HG02588 (cell line): Measurements from ENCODE around the gene RNF220.

ENCODE experiments used
- ATAC-seq: cut with Tn5 transposase; IDR thresholded peaks from one replicate; pipeline ENCODE4 v1.9.1; 2021; ENCODE audit warnings: mild to moderate bottlenecking, moderate library complexity; ENCODE audit not compliant: unreplicated experiment

Gene RNF220

GRCh38 chr1:44405031-44405797, at the start of gene RNF220:
Gene RNF220, plus strand, starts transcription at chr1:44405255.
- ATAC-seq: no peak

GRCh38 chr1:44355582-44356305, 49.3 kb upstream of the RNF220 start:
- ATAC-seq: no peak

- no peak for ATAC-seq
These were observed 47.3 kb upstream of the RNF220 start for GRCh38 chr1:44357710-44358109.

- ATAC-seq: no peak
These were observed 45.7 kb upstream of the RNF220 start for GRCh38 chr1:44359234-44359935.

GRCh38 chr1:44361478-44361877, 43.6 kb upstream of the RNF220 start:
- ATAC-seq: no peak

GRCh38 chr1:44366371-44366975, 38.6 kb upstream of the RNF220 start:
- ATAC-seq: no peak

DNA sequence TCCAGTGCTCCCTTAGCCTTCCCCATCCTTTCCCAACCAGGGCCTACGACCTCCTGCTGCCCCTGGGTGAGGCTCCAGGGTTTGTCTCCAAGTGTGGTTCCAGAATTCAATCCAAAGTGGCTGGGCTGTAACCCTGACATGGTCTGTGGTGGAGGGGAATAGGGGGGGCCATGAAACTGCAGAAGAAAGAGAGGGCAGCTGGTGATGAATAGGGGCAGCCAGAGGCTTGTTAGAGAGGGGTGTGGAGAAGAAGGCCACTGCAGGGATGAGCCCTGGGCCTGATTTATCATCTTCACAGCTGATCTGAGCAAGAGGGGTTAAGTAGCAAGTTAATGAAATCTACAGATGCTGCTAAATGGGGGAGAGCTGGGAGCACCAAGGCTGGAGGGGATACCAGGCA, 37.1 kb upstream of the RNF220 start:
- no peak for ATAC-seq

DNA sequence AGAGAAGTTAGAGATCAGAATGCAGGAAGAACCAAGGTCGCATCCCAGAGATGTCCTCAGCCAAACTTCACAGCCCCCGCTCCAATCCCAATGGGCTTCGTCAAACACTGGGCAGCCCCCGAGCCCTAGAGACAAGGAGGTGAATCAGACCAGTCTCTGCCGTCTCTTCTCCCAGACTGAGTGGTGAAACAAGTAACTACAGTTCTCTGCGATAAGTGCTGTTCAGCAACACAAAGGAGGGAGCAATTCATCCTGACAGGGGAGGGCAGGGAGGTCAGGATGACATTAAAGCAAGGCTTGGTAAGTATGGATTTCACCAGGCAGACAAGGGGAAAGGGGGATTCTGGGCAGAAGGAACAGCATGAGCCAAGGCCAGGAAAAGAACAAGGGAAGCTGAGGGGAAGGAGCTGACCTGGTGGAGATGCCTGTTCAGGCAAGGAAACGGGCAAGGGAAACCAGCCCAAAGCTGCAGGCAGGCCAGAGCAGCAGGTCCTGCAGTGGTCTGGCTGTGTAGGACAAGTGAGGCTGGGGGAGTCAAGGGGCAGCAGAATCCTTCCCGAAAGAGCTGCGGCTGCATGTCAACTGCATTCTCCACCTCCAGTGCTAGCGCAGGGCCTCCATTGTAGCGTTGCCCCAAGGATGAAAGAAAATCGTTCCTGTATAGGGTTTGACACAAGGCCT, 36.4 kb upstream of the RNF220 start:
- ATAC-seq: no peak

- ATAC-seq: no peak
These were observed 33.8 kb upstream of the RNF220 start for GRCh38 chr1:44371206-44371605.

- ATAC-seq: no peak
These were observed 29.5 kb upstream of the RNF220 start for GRCh38 chr1:44375547-44375946.

- ATAC-seq: no peak
These were observed 26.9 kb upstream of the RNF220 start for GRCh38 chr1:44377925-44378784.

GRCh38 chr1:44380666-44381177, 24.3 kb upstream of the RNF220 start:
- no peak for ATAC-seq

- ATAC-seq: no peak
These were observed 16.5 kb upstream of the RNF220 start for GRCh38 chr1:44388551-44388950.

GRCh38 chr1:44389437-44389836, 15.6 kb upstream of the RNF220 start:
- ATAC-seq: no peak

DNA sequence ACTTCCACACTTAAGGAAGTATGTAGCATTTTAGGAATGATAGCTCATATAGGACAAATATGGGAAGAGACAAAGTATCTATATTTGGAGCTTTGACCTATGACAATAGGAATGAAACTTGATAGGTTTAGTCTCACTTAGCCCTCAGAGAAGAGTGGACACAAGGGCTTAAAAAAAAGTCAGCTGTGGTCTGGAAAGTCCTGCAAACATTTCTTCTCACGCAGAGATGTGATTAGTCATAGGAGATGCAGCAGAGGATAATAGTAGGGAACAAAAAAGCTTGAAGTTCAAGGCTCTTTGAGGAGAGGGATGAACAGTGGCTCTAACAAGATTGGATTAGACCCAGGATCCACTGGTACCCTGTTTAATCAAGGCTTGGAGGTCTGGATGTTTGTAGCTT, 14.8 kb upstream of the RNF220 start:
- ATAC-seq: no peak

GRCh38 chr1:44401256-44402228, 3.5 kb upstream of the RNF220 start:
- ATAC-seq: no peak

- ATAC-seq: no peak
These were observed 1.0 kb downstream of the RNF220 start for GRCh38 chr1:44405798-44406736.
